Esophagus muscularis mucosa (tissue), 3 donors: ENCODE results near the gene LOXL4.

Source experiments
- EP300 ChIP-seq: sonication (generic); formaldehyde crosslinking; IDR thresholded peaks from one replicate; pipeline ENCODE4 v1.6.1; 2017; ENCODE audit warnings: antibody characterized with exemption
- TF ChIP-seq, protein P1 (sequence below), 3 experiments: fragments of 200-600 bp in 2 of 3; fragments of 450-650 bp in 1 of 3; sonication (generic) in 2 of 3; IDR thresholded peaks; one replicate each; pipeline ENCODE4 v1.5.1; 2017 to 2019; ENCODE audit warnings: antibody characterized with exemption in 3 of 3, mild to moderate bottlenecking in 2 of 3, moderate library complexity in 1 of 3

DNA sequence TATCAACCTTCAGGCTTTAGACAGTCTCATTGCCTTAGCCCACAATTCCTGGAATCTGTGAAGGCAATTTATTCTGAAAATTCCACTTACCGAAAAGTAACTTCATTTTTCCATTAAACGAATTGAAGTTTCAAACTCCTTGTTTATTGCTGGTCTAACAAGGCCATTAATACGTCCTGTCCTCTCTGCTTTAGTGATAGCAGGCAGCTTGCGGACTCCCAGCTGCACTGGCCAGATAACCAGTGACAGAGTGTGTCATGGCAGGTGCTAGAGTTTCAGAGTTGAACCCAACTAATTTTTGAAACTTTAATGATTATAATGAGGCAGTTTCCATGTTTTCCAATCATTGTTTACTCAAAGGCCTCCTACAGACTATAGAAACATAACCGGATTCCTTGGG, 31.1 kb downstream of the LOXL4 start:
- TF ChIP-seq, protein P1, sequence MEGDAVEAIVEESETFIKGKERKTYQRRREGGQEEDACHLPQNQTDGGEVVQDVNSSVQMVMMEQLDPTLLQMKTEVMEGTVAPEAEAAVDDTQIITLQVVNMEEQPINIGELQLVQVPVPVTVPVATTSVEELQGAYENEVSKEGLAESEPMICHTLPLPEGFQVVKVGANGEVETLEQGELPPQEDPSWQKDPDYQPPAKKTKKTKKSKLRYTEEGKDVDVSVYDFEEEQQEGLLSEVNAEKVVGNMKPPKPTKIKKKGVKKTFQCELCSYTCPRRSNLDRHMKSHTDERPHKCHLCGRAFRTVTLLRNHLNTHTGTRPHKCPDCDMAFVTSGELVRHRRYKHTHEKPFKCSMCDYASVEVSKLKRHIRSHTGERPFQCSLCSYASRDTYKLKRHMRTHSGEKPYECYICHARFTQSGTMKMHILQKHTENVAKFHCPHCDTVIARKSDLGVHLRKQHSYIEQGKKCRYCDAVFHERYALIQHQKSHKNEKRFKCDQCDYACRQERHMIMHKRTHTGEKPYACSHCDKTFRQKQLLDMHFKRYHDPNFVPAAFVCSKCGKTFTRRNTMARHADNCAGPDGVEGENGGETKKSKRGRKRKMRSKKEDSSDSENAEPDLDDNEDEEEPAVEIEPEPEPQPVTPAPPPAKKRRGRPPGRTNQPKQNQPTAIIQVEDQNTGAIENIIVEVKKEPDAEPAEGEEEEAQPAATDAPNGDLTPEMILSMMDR (IDR thresholded peaks at IDR 0.05), result no peak
- TF ChIP-seq EP300, result no peak
